Thyroid gland (tissue), 4 donors: ENCODE data around the gene HES7.
A peak's percentile ranks its signal among the peaks of the same experiment; 100 is the strongest.

ENCODE experiments used
- CTCF ChIP-seq, 6 experiments: fragments of 200-600 bp in 3 of 6; fragments of 450-650 bp in 3 of 6; sonication (generic) in 3 of 6; IDR thresholded peaks; one replicate each; pipeline ENCODE4 v1.5.1; 2016 to 2019; ENCODE audit warnings: antibody characterized with exemption in 6 of 6, mild to moderate bottlenecking in 2 of 6, inconsistent platforms in 1 of 6, moderate library complexity in 1 of 6
- POLR2A ChIP-seq, 2 donors: fragments of 450-650 bp; IDR thresholded peaks; one replicate each; pipeline ENCODE4 v1.6.1; 2017; ENCODE audit warnings: antibody characterized with exemption in 2 of 2, mild to moderate bottlenecking in 2 of 2, moderate library complexity in 1 of 2

GRCh38 chr17:8118769-8119580 lies 4.9 kb downstream of the HES7 start:
- TF ChIP-seq CTCF (IDR thresholded peaks at IDR 0.05) (peak; percentile 68 to 86 (median 74)), POLR2A (IDR thresholded peaks at IDR 0.05) (no peak)
